ENCODE measurements around the gene TANC1. TPM values are rescaled to one million over a fixed set of nuclear protein-coding genes. Genes with fewer than 3 reads are reported as not detected.

TANC1 gene
- polyA plus RNA-seq, 1 donor from 2014 or later, result 0.37 TPM

GRCh38 chr2:159226608-159227385 is 258.4 kb downstream of the TANC1 start:
- H4K20me1 ChIP-seq (ENCODE audit: insufficient read depth), result no peaks in the 10 kb centered on the region
- H3K79me2 ChIP-seq (replicated peaks; ENCODE audit: insufficient read depth, low read length), result no peaks in the 10 kb centered on the region
- no peak overlapping the region for H3K9ac ChIP-seq (ENCODE audit: low read length)
- TF ChIP-seq, protein P1, sequence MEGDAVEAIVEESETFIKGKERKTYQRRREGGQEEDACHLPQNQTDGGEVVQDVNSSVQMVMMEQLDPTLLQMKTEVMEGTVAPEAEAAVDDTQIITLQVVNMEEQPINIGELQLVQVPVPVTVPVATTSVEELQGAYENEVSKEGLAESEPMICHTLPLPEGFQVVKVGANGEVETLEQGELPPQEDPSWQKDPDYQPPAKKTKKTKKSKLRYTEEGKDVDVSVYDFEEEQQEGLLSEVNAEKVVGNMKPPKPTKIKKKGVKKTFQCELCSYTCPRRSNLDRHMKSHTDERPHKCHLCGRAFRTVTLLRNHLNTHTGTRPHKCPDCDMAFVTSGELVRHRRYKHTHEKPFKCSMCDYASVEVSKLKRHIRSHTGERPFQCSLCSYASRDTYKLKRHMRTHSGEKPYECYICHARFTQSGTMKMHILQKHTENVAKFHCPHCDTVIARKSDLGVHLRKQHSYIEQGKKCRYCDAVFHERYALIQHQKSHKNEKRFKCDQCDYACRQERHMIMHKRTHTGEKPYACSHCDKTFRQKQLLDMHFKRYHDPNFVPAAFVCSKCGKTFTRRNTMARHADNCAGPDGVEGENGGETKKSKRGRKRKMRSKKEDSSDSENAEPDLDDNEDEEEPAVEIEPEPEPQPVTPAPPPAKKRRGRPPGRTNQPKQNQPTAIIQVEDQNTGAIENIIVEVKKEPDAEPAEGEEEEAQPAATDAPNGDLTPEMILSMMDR (IDR thresholded peaks at IDR 0.05; ENCODE audit: poor library complexity, severe bottlenecking), result no peak
- TF ChIP-seq EZH2 (IDR thresholded peaks at IDR 0.05; ENCODE audit: borderline replicate concordance, insufficient read depth, low read length, poor library complexity, severe bottlenecking) (no peak), EP300 (conservative IDR thresholded peaks at IDR 0.05; ENCODE audit: poor library complexity, severe bottlenecking) (no peak), MXI1 (conservative IDR thresholded peaks at IDR 0.05; ENCODE audit: poor library complexity, severe bottlenecking) (no peak), TAF1 (IDR thresholded peaks at IDR 0.05; ENCODE audit: low read depth) (no peak), RAD21 (conservative IDR thresholded peaks at IDR 0.05) (no peak)
- TF ChIP-seq, protein P2, sequence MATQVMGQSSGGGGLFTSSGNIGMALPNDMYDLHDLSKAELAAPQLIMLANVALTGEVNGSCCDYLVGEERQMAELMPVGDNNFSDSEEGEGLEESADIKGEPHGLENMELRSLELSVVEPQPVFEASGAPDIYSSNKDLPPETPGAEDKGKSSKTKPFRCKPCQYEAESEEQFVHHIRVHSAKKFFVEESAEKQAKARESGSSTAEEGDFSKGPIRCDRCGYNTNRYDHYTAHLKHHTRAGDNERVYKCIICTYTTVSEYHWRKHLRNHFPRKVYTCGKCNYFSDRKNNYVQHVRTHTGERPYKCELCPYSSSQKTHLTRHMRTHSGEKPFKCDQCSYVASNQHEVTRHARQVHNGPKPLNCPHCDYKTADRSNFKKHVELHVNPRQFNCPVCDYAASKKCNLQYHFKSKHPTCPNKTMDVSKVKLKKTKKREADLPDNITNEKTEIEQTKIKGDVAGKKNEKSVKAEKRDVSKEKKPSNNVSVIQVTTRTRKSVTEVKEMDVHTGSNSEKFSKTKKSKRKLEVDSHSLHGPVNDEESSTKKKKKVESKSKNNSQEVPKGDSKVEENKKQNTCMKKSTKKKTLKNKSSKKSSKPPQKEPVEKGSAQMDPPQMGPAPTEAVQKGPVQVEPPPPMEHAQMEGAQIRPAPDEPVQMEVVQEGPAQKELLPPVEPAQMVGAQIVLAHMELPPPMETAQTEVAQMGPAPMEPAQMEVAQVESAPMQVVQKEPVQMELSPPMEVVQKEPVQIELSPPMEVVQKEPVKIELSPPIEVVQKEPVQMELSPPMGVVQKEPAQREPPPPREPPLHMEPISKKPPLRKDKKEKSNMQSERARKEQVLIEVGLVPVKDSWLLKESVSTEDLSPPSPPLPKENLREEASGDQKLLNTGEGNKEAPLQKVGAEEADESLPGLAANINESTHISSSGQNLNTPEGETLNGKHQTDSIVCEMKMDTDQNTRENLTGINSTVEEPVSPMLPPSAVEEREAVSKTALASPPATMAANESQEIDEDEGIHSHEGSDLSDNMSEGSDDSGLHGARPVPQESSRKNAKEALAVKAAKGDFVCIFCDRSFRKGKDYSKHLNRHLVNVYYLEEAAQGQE (IDR thresholded peaks at IDR 0.05; ENCODE audit: borderline replicate concordance), result no peak
- H3K27ac ChIP-seq (ENCODE audit: low read length), result no peak overlapping the region
- H3F3A ChIP-seq (ENCODE audit: insufficient read depth, low read length, poor library complexity, severe bottlenecking), result no peaks in the 10 kb centered on the region
- no peaks in the 10 kb centered on the region for H3K27me3 ChIP-seq (ENCODE audit: insufficient read depth, low read depth, low read length)
- no peaks in the 10 kb centered on the region for H3K9me3 ChIP-seq (ENCODE audit: low read length)
- H3K4me3 ChIP-seq (ENCODE audit: low read length), result no peak overlapping the region
- H3K9me2 ChIP-seq (ENCODE audit: insufficient read depth, low read length), result no peaks in the 10 kb centered on the region
- H2AFZ ChIP-seq (ENCODE audit: low read depth, low read length), result no peak overlapping the region
- no peak overlapping the region for H3K4me2 ChIP-seq (ENCODE audit: low read length)
- no peaks in the 10 kb centered on the region for H3K36me3 ChIP-seq (ENCODE audit: insufficient read depth, low read length)

DNA sequence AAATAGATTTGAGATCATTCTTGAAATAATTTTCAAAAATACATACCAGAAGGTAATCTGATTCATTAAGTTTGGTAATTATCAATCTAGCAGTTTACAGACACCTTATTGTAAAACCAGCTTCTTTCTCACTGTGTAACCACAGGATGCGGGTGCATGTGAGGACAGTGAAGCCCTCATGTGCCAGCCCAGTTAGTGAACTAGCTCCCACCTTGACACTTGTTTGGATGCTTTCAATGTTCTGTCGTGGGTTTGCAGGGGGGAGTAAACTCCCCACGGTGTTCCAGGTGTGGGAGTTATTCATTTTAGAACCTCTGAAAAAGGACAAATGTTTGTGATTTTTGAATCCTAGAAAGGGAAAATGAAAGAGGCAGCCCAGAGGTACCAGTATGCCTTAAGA is 259.0 kb downstream of the TANC1 start:
- H3K36me3 ChIP-seq (ENCODE audit: insufficient read depth, low read length), result no peaks in the 10 kb centered on the region
- no peak overlapping the region for H2AFZ ChIP-seq (ENCODE audit: low read depth, low read length)
- no peaks in the 10 kb centered on the region for H3F3A ChIP-seq (ENCODE audit: insufficient read depth, low read length, poor library complexity, severe bottlenecking)
- H3K27ac ChIP-seq (ENCODE audit: low read length), result no peak overlapping the region
- H3K4me2 ChIP-seq (ENCODE audit: low read length), result no peak overlapping the region
- no peak overlapping the region for H3K4me3 ChIP-seq (ENCODE audit: low read length)
- no peaks in the 10 kb centered on the region for H3K27me3 ChIP-seq (ENCODE audit: insufficient read depth, low read depth, low read length)
- TF ChIP-seq EZH2 (IDR thresholded peaks at IDR 0.05; ENCODE audit: borderline replicate concordance, insufficient read depth, low read length, poor library complexity, severe bottlenecking) (no peak), SMC3 (conservative IDR thresholded peaks at IDR 0.05; ENCODE audit: poor library complexity) (no peak), EP300 (conservative IDR thresholded peaks at IDR 0.05; ENCODE audit: poor library complexity, severe bottlenecking) (no peak), RAD21 (conservative IDR thresholded peaks at IDR 0.05) (no peak), MXI1 (conservative IDR thresholded peaks at IDR 0.05; ENCODE audit: poor library complexity, severe bottlenecking) (no peak)
- TF ChIP-seq, protein P2 (IDR thresholded peaks at IDR 0.05; ENCODE audit: borderline replicate concordance), result no peak
- TF ChIP-seq, protein P1 (IDR thresholded peaks at IDR 0.05; ENCODE audit: poor library complexity, severe bottlenecking), result no peak
- no peaks in the 10 kb centered on the region for H3K9me2 ChIP-seq (ENCODE audit: insufficient read depth, low read length)
- H4K20me1 ChIP-seq (ENCODE audit: insufficient read depth), result no peaks in the 10 kb centered on the region
- H3K79me2 ChIP-seq (replicated peaks; ENCODE audit: insufficient read depth, low read length), result no peaks in the 10 kb centered on the region
- H3K9me3 ChIP-seq (ENCODE audit: low read length), result no peaks in the 10 kb centered on the region
- H3K9ac ChIP-seq (ENCODE audit: low read length), result no peak overlapping the region

All from neural cell (in vitro differentiated cells).